LNCAP (cell line): ENCODE measurements around the gene CELF4.

Source experiments
- TF ChIP-seq, protein P1 (sequence below): fragments of 450-650 bp; IDR thresholded peaks from 2 replicates; pipeline ENCODE4 v1.5.1; 2017; ENCODE audit warnings: mild to moderate bottlenecking

The CELF4 gene

GRCh38 chr18:37520508-37520907, 45.1 kb downstream of the CELF4 start:
- TF ChIP-seq, protein P1, sequence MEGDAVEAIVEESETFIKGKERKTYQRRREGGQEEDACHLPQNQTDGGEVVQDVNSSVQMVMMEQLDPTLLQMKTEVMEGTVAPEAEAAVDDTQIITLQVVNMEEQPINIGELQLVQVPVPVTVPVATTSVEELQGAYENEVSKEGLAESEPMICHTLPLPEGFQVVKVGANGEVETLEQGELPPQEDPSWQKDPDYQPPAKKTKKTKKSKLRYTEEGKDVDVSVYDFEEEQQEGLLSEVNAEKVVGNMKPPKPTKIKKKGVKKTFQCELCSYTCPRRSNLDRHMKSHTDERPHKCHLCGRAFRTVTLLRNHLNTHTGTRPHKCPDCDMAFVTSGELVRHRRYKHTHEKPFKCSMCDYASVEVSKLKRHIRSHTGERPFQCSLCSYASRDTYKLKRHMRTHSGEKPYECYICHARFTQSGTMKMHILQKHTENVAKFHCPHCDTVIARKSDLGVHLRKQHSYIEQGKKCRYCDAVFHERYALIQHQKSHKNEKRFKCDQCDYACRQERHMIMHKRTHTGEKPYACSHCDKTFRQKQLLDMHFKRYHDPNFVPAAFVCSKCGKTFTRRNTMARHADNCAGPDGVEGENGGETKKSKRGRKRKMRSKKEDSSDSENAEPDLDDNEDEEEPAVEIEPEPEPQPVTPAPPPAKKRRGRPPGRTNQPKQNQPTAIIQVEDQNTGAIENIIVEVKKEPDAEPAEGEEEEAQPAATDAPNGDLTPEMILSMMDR, result no peak

- TF ChIP-seq, protein P1, result no peak
Observed at GRCh38 chr18:37519510-37520135, 46.0 kb downstream of the CELF4 start.

- TF ChIP-seq, protein P1, result no peak
Observed at GRCh38 chr18:37516361-37516853, 49.2 kb downstream of the CELF4 start.

GRCh38 chr18:37514953-37515352, 50.6 kb downstream of the CELF4 start:
- TF ChIP-seq, protein P1, result no peak

DNA sequence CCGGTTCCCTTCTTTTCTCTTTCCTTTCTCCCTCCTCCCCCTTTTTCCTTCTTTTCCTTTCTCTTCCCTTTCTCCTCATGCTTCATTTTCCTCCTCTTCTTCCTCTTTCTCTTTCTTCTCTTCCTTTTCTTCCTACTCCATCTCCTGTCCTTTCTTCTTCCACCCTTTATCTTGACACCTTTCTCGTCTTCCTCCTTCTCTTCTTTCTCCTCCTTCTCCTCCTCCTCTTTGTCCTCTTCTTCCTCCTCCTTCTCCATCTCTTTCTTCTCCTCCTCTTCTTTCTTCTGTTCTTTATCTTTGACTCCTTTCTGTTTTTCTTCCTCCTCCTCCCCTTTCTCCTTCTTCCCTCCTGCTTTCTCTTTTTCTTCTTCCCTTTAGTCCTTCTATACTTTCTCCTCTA, 53.2 kb downstream of the CELF4 start:
- TF ChIP-seq, protein P1, result no peak

GRCh38 chr18:37511721-37512298, 53.8 kb downstream of the CELF4 start:
- TF ChIP-seq, protein P1, result no peak

DNA sequence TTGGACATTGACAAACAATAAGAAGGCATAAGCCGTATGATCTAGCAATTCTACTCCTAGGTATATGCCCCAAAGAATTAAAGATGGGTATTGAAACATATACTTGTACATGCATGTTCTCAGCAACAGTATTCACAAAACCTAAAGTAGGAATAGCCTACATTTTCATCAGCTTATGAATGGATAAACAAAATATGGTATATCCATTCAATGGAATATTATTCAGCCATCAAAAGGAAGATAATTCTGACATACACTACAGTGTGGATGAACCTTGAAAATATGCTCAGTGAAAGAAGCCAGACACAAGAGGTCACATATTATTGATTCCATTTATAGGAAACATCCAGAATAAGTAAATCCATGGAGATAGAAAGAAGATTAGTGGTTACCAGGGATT, 56.0 kb downstream of the CELF4 start:
- TF ChIP-seq, protein P1, result no peak

DNA sequence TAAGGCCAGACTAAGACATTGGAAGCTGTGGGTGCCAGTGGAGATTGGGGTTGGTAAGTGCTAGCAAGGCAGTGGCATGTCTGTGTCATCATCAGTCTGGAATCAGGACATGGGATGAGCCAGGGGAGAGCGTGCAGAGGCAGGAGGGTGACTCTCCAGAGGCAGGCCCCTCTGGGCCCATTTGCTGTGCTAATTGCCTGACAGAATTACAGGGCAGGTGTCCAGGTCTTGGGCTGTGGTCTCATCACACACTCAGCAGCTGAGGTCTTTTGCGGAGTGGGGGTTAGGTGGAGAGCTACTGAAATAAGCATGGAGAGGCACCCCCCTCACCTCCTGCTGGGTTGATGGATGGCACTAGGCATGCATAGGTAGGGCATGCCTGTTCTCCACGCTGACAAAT, 57.4 kb downstream of the CELF4 start:
- TF ChIP-seq, protein P1, result no peak
